ENCODE results near the gene GEN1. TPM values are rescaled to one million over a fixed set of nuclear protein-coding genes. Genes with fewer than 3 reads are reported as not detected.

The GEN1 gene
- total and polyA plus RNA-seq, 10 of the 15 experiments (the other 5 are each of a cell fraction or from before 2014, with no cell fraction given), result 6.0 to 49.6 (median 36.0) TPM

DNA sequence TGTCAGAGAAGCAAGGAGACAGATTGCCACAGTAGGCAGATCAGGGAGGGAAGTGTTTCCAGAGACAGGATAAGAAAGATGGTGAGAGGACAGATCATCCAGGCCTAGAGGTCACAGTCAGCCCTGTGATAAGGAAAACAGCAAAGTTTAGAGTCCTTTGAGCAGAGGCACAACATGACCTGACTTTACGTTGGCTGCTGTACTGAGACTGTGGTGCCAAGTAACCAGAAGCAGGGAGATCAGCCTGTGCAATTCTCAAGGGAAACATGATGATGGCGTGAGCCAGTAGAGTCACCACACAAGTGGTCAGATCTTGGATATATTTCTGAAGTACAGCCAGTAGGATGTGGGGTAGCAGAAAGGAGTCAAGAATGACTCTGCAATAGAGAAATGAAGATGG lies 44.0 kb upstream of the GEN1 start (continued):
- TF ChIP-seq, protein P1, sequence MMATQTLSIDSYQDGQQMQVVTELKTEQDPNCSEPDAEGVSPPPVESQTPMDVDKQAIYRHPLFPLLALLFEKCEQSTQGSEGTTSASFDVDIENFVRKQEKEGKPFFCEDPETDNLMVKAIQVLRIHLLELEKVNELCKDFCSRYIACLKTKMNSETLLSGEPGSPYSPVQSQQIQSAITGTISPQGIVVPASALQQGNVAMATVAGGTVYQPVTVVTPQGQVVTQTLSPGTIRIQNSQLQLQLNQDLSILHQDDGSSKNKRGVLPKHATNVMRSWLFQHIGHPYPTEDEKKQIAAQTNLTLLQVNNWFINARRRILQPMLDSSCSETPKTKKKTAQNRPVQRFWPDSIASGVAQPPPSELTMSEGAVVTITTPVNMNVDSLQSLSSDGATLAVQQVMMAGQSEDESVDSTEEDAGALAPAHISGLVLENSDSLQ (IDR thresholded peaks at IDR 0.05), result no peak
- TF ChIP-seq WRNIP1 (IDR thresholded peaks at IDR 0.05; ENCODE audit: borderline replicate concordance, low read depth, low read length) (no peak), JUND (IDR thresholded peaks at IDR 0.05; ENCODE audit: low read depth, low read length) (no peak), POU2F2 (IDR thresholded peaks at IDR 0.05; ENCODE audit: borderline replicate concordance, low read depth, low read length) (no peak)

DNA sequence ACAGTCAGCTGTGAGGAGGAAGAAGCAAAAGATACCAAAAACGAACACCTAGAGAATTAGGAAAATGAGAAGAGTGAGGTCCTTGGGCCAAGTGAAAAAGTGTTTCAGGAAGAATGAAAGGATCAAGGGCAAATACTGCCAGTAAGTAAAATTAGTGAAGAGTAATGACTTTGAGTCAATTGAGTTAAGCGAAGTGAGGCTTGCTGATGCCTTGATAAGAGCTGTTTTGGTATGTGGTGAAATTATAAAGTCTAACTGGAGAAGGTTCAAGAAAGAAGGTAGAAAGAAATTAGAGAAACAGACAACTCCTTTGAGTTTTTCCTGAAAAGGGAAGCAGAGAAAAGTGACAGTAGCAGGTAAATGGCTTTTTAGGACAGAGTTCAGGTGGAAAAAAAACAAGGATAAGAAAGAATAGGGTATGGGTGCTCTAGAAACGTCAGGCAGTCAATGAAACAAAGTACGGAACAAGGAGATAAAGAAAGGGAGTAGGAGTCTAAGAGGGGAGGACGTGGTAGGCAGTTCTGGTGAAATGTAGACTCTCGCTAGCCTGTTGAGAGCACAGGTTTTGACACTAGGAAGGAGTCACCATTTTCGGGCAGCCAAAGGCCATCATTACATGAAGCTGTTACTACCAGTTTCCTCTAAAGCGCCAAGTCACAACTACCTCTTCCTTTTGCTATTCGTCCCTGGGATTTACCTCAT lies 43.2 kb upstream of the GEN1 start:
- BruUV-seq (replicated peaks), result no TSS peak
- peaks cover 4 to 39% of the 10 kb centered on the region in 2 experiments for H3K36me3 ChIP-seq (ENCODE audit: control insufficient read depth in 2 of 2, insufficient read depth in 2 of 2, low read length in 1 of 2)
- 94% methylated on average over 9 of the region's 9 CpGs for WGBS (ENCODE audit: insufficient coverage, insufficient replicate concordance, low lambda C conversion rate, missing lambda C conversion rate)
- FAIRE-seq (no peak), ATAC-seq (no peak), DNase-seq (ENCODE audit: low read depth, low spot score) (no peak)
- H3K4me1 ChIP-seq (ENCODE audit: control insufficient read depth, insufficient read depth, low read length), result no peaks in the 10 kb centered on the region
- ChIA-PET RAD21 (ENCODE audit: unreplicated experiment) (no interaction called here), POLR2A (no interaction called here), CTCF (no interaction called here), SMC1A (ENCODE audit: uncharacterized antibody, unreplicated experiment) (interaction anchor here (1.0 kb wide), 1 partner anchor 14 kb away, joined by 3 read pairs; no protein-coding TSS in a partner anchor)
- H3K27ac ChIP-seq (ENCODE audit: control insufficient read depth, insufficient read depth), result no peak overlapping the region
- no peak overlapping the region for H3K4me2 ChIP-seq (ENCODE audit: control insufficient read depth, insufficient read depth)
- intact Hi-C loops (cut with micrococcal nuclease; ENCODE audit: unreplicated experiment) (no loop called here), in situ Hi-C loops (cut with MboI) (loop anchor here (10.0 kb wide), 1 partner anchor 444 kb away; no protein-coding TSS in a partner anchor)
- H2AFZ ChIP-seq (ENCODE audit: control insufficient read depth, low read depth, low read length), result no peak overlapping the region
- no peak overlapping the region for H3K9ac ChIP-seq (ENCODE audit: control insufficient read depth, insufficient read depth, low read length)
- H3K9me3 ChIP-seq (replicated peaks; ENCODE audit: control insufficient read depth, insufficient read depth, low read length), result no peaks in the 10 kb centered on the region
- H3K4me3 ChIP-seq, result no peak overlapping the region
- no peaks in the 10 kb centered on the region for H4K20me1 ChIP-seq (ENCODE audit: control insufficient read depth, insufficient read depth)
- TF ChIP-seq ASH2L (IDR thresholded peaks at IDR 0.05; ENCODE audit: borderline replicate concordance, low read depth) (no peak), PAX8 (IDR thresholded peaks at IDR 0.05) (no peak), LARP7 (IDR thresholded peaks at IDR 0.05) (no peak), BHLHE40 (IDR thresholded peaks at IDR 0.05; ENCODE audit: borderline replicate concordance in 1 of 2, low read depth in 2 of 2, low read length in 1 of 2) (no peak), MEF2A (IDR thresholded peaks at IDR 0.05; ENCODE audit: insufficient read depth, low read depth, low read length) (no peak), MXI1 (IDR thresholded peaks at IDR 0.05; ENCODE audit: low read depth, low read length) (no peak), KDM1A (IDR thresholded peaks at IDR 0.05; ENCODE audit: borderline replicate concordance) (no peak)
- TF ChIP-seq, protein P2, sequence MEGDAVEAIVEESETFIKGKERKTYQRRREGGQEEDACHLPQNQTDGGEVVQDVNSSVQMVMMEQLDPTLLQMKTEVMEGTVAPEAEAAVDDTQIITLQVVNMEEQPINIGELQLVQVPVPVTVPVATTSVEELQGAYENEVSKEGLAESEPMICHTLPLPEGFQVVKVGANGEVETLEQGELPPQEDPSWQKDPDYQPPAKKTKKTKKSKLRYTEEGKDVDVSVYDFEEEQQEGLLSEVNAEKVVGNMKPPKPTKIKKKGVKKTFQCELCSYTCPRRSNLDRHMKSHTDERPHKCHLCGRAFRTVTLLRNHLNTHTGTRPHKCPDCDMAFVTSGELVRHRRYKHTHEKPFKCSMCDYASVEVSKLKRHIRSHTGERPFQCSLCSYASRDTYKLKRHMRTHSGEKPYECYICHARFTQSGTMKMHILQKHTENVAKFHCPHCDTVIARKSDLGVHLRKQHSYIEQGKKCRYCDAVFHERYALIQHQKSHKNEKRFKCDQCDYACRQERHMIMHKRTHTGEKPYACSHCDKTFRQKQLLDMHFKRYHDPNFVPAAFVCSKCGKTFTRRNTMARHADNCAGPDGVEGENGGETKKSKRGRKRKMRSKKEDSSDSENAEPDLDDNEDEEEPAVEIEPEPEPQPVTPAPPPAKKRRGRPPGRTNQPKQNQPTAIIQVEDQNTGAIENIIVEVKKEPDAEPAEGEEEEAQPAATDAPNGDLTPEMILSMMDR (IDR thresholded peaks at IDR 0.05 in 2 of 3, conservative IDR thresholded peaks at IDR 0.05 in 1 of 3; ENCODE audit: control insufficient read depth in 2 of 3, extremely low read depth in 1 of 3, insufficient read depth in 1 of 3, low read depth in 3 of 3, low read length in 3 of 3), result no peak
- TF ChIP-seq, protein P3, sequence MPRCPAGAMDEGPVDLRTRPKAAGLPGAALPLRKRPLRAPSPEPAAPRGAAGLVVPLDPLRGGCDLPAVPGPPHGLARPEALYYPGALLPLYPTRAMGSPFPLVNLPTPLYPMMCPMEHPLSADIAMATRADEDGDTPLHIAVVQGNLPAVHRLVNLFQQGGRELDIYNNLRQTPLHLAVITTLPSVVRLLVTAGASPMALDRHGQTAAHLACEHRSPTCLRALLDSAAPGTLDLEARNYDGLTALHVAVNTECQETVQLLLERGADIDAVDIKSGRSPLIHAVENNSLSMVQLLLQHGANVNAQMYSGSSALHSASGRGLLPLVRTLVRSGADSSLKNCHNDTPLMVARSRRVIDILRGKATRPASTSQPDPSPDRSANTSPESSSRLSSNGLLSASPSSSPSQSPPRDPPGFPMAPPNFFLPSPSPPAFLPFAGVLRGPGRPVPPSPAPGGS (IDR thresholded peaks at IDR 0.05; ENCODE audit: borderline replicate concordance, insufficient read depth, low read depth, low read length, poor library complexity, severe bottlenecking), result no peak
- TF ChIP-seq, protein P4, sequence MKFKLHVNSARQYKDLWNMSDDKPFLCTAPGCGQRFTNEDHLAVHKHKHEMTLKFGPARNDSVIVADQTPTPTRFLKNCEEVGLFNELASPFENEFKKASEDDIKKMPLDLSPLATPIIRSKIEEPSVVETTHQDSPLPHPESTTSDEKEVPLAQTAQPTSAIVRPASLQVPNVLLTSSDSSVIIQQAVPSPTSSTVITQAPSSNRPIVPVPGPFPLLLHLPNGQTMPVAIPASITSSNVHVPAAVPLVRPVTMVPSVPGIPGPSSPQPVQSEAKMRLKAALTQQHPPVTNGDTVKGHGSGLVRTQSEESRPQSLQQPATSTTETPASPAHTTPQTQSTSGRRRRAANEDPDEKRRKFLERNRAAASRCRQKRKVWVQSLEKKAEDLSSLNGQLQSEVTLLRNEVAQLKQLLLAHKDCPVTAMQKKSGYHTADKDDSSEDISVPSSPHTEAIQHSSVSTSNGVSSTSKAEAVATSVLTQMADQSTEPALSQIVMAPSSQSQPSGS (IDR thresholded peaks at IDR 0.05; ENCODE audit: low read length), result no peak
- H3K79me2 ChIP-seq (ENCODE audit: control insufficient read depth, insufficient read depth, low read length), result no peaks in the 10 kb centered on the region
- no peaks in the 10 kb centered on the region for H3K27me3 ChIP-seq (replicated peaks in 1 of 2; ENCODE audit: control insufficient read depth in 2 of 2, insufficient read depth in 2 of 2, low read length in 1 of 2)
